Activated naive CD4-positive, alpha-beta T cell treated with anti-CD3 and anti-CD28 coated beads, Interleukin-2, amount 10 ng/mL, durations not matched to agents 7 days and 5 days (primary cell): ENCODE measurements around the gene DNASE1.
A peak's percentile ranks its signal among the peaks of the same experiment; 100 is the strongest.

Experiments
- CTCF ChIA-PET: fragments of 350-600 bp; sonication (Branson Sonifier 250); formaldehyde crosslinking; loops from one replicate; lab custom pipeline; 2021; ENCODE audit warnings: antibody characterized with exemption; lab: Charles Lee
- DNase-seq: peaks from one replicate; pipeline ENCODE4 v3.0.0-alpha.2; 2020
- H3K27ac Mint-ChIP-seq: one replicate; pipeline ENCODE4 v1.8.0; 2021; ENCODE audit warnings: mild to moderate bottlenecking, moderate library complexity, mixed read lengths
- H3K27me3 Mint-ChIP-seq: one replicate; pipeline ENCODE4 v1.8.0; 2021; ENCODE audit warnings: mild to moderate bottlenecking, mixed read lengths
- H3K36me3 Mint-ChIP-seq: one replicate; pipeline ENCODE4 v1.8.0; 2021; ENCODE audit warnings: mixed read lengths
- H3K4me1 Mint-ChIP-seq: one replicate; pipeline ENCODE4 v1.8.0; 2021; ENCODE audit warnings: mixed read lengths
- H3K4me3 Mint-ChIP-seq: one replicate; pipeline ENCODE4 v1.8.0; 2021; ENCODE audit warnings: mild to moderate bottlenecking, moderate library complexity, mixed read lengths
- H3K9me3 Mint-ChIP-seq: one replicate; pipeline ENCODE4 v1.8.0; 2021; ENCODE audit warnings: mixed read lengths

DNASE1 gene

DNA sequence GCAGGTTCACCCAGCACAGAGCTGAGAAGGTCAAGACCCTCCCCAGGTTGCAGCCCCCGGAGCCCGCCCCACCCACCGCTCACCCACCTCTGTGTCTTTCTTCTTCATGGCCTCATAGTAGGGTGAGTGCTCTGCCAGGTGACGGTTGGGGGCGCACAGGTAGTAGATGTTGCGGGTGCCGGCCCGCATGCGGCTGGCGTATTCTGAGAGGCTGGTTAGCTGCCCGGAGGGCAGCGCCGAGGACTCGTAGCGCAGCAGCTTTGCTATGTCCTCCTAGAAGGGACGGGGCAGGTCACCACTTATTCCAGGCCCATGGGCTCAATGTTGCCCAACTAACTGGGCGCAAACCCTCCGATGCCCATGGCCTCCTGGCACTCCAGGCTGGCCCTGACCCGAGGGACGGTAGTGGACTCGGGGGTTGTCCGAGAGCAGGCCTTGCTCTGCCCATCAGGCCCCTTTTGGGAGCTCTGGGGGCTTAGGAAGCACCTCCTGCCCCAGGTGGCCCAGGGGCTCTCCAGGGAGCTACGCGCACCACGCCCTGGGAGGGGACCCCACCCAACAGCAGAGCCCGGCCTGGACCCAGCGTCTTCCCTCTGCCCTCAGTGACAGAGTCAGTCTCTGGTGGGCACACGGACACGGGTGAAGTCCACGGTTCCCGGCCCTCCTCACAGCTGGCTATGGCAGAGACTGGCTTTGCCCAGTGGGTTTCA, 9.9 kb downstream of the DNASE1 start:
- H3K27ac Mint-ChIP-seq, result peak overlapping the region; percentile 81
- peaks cover 51% of the 10 kb centered on the region for H3K36me3 Mint-ChIP-seq
- H3K4me1 Mint-ChIP-seq, result peaks cover 38% of the 10 kb centered on the region
- H3K27me3 Mint-ChIP-seq, result no peaks in the 10 kb centered on the region
- no peaks in the 10 kb centered on the region for H3K9me3 Mint-ChIP-seq
- CTCF ChIA-PET, result interaction anchor here (0.7 to 0.9 kb wide), 2 partner anchors 8 to 11 kb away, joined by 3 to 4 read pairs; no protein-coding TSS in a partner anchor
- DNase-seq, result no peak
- no peak overlapping the region for H3K4me3 Mint-ChIP-seq

GRCh38 chr16:3665508-3665907, 11.0 kb downstream of the DNASE1 start:
- Mint-ChIP-seq H3K9me3 (no peaks in the 10 kb centered on the region), H3K4me1 (peaks cover 33% of the 10 kb centered on the region), H3K4me3 (no peak overlapping the region), H3K27ac (peak overlapping the region; percentile 81), H3K27me3 (no peaks in the 10 kb centered on the region), H3K36me3 (peaks cover 49% of the 10 kb centered on the region)
- CTCF ChIA-PET, result no interaction called here
- peak; percentile 67 for DNase-seq

- no peaks in the 10 kb centered on the region for H3K27me3 Mint-ChIP-seq
- peaks cover 41% of the 10 kb centered on the region for H3K36me3 Mint-ChIP-seq
- H3K9me3 Mint-ChIP-seq, result no peaks in the 10 kb centered on the region
- H3K4me1 Mint-ChIP-seq, result peaks cover 38% of the 10 kb centered on the region
- H3K27ac Mint-ChIP-seq, result peak overlapping the region; percentile 37
- DNase-seq, result no peak
- CTCF ChIA-PET, result no interaction called here
- H3K4me3 Mint-ChIP-seq, result no peak overlapping the region
Observed at GRCh38 chr16:3668626-3669025, 14.1 kb downstream of the DNASE1 start.

GRCh38 chr16:3669082-3669481, 14.6 kb downstream of the DNASE1 start:
- Mint-ChIP-seq H3K36me3 (peaks cover 41% of the 10 kb centered on the region), H3K27ac (peak overlapping the region; percentile 37)

GRCh38 chr16:3670711-3671110, 16.2 kb downstream of the DNASE1 start:
- Mint-ChIP-seq H3K36me3 (peaks cover 42% of the 10 kb centered on the region), H3K4me1 (peaks cover 26% of the 10 kb centered on the region), H3K27me3 (no peaks in the 10 kb centered on the region), H3K27ac (peak overlapping the region; percentile 28), H3K4me3 (no peak overlapping the region), H3K9me3 (no peaks in the 10 kb centered on the region)
- CTCF ChIA-PET, result no interaction called here
- DNase-seq, result no peak

More at GRCh38 chr16:3669082-3669481, 14.6 kb downstream of the DNASE1 start:
- peaks cover 38% of the 10 kb centered on the region for H3K4me1 Mint-ChIP-seq
- no peaks in the 10 kb centered on the region for H3K27me3 Mint-ChIP-seq
- no peak for DNase-seq
- H3K4me3 Mint-ChIP-seq, result no peak overlapping the region
- CTCF ChIA-PET, result no interaction called here
- H3K9me3 Mint-ChIP-seq, result no peaks in the 10 kb centered on the region

DNA sequence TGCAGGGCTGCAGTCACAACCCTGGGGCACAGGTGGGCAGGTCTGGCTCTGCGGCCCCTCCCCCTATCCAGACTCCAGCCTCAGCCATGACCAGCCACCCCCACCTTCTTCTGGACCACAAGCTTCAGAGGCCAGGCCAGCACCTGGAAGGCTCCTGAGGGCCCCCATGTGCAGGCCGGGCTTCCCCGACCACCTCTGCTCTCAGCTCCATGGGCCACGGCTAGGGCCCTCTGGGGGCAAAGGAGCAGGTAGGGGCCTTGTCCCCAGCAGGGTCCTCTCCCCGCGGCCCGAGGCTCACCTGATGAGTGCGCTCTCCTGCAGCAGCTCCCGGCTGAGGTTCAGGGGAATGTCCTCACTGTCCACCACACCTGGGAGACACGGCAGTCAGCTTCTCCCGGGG, 16.9 kb downstream of the DNASE1 start:
- CTCF ChIA-PET, result no interaction called here
- Mint-ChIP-seq H3K27ac (peak overlapping the region; percentile 49), H3K4me1 (peaks cover 19% of the 10 kb centered on the region), H3K9me3 (no peaks in the 10 kb centered on the region), H3K36me3 (peaks cover 40% of the 10 kb centered on the region), H3K27me3 (no peaks in the 10 kb centered on the region), H3K4me3 (no peak overlapping the region)
- no peak for DNase-seq

DNA sequence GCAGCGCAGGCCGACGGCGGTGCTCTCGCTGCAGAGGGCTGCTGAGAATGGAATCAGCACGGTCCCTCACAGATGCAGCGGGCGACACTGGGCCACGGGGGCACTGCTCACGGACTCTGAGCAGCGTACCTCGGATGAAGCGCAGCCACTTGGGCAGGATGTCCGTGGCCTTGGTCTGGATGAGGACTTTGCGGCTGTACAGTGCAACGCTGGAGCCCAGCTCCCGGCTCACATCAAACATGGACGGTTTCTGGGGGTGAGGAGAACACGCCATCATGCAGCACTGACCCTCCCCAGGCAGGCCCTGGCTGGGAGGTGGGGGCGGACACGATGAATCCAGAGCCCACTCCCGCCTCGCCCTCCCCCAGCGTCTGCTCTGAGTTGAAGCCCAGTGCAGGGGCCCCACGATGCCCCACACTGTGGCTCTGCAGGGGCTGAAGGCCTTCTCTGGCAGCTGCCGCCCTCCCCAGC, 18.1 kb downstream of the DNASE1 start:
- Mint-ChIP-seq H3K9me3 (no peaks in the 10 kb centered on the region), H3K4me3 (no peak overlapping the region), H3K36me3 (peaks cover 39% of the 10 kb centered on the region), H3K27ac (no peak overlapping the region), H3K4me1 (peaks cover 15% of the 10 kb centered on the region), H3K27me3 (no peaks in the 10 kb centered on the region)
- CTCF ChIA-PET, result interaction anchor here (1.6 kb wide), 1 partner anchor 18 kb away, joined by 3 read pairs; no protein-coding TSS in a partner anchor
- DNase-seq, result no peak

DNA sequence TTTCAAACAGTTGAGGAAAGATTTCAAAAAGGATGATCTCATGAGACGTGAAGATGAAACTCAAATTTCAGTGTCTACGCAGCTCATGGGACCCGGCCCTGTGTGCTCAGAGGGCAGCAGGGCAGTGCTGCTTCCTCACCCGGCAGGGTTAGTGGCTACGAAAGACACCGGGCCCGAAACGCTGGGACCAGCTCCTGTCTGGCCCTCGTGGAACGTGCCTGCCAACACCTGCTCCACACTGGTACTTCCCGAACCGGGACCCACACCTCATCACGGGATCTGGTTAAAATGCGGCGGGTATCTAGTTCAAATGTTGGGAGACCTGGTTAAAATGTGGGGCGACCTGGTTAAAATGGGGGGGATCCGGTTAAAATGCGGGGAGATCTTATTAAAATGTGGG, 18.7 kb downstream of the DNASE1 start:
- CTCF ChIA-PET, result interaction anchor here (1.6 kb wide), 1 partner anchor 17 kb away, joined by 3 read pairs; no protein-coding TSS in a partner anchor
- no peak for DNase-seq
- no peak overlapping the region for H3K27ac Mint-ChIP-seq
- no peaks in the 10 kb centered on the region for H3K9me3 Mint-ChIP-seq
- H3K36me3 Mint-ChIP-seq, result peaks cover 39% of the 10 kb centered on the region
- H3K27me3 Mint-ChIP-seq, result no peaks in the 10 kb centered on the region
- no peak overlapping the region for H3K4me3 Mint-ChIP-seq
- peaks cover 15% of the 10 kb centered on the region for H3K4me1 Mint-ChIP-seq

GRCh38 chr16:3673676-3674377, 19.3 kb downstream of the DNASE1 start:
- Mint-ChIP-seq H3K27me3 (no peaks in the 10 kb centered on the region), H3K27ac (no peak overlapping the region)
- DNase-seq, result no peak

GRCh38 chr16:3674513-3675295, 20.2 kb downstream of the DNASE1 start:
- Mint-ChIP-seq H3K27me3 (no peaks in the 10 kb centered on the region), H3K4me3 (no peak overlapping the region), H3K27ac (no peak overlapping the region), H3K9me3 (no peaks in the 10 kb centered on the region), H3K36me3 (peaks cover 38% of the 10 kb centered on the region), H3K4me1 (peaks cover 5% of the 10 kb centered on the region)
- CTCF ChIA-PET, result no interaction called here
- no peak for DNase-seq

More at GRCh38 chr16:3673676-3674377, 19.3 kb downstream of the DNASE1 start:
- Mint-ChIP-seq H3K4me1 (peaks cover 11% of the 10 kb centered on the region), H3K36me3 (peaks cover 38% of the 10 kb centered on the region), H3K4me3 (no peak overlapping the region), H3K9me3 (no peaks in the 10 kb centered on the region)
- CTCF ChIA-PET, result no interaction called here

GRCh38 chr16:3675601-3676130, 21.2 kb downstream of the DNASE1 start:
- Mint-ChIP-seq H3K4me3 (no peak overlapping the region), H3K36me3 (peaks cover 34% of the 10 kb centered on the region), H3K4me1 (peaks cover 3% of the 10 kb centered on the region), H3K27ac (no peak overlapping the region), H3K9me3 (no peaks in the 10 kb centered on the region), H3K27me3 (no peaks in the 10 kb centered on the region)
- CTCF ChIA-PET, result no interaction called here
- DNase-seq, result no peak

DNA sequence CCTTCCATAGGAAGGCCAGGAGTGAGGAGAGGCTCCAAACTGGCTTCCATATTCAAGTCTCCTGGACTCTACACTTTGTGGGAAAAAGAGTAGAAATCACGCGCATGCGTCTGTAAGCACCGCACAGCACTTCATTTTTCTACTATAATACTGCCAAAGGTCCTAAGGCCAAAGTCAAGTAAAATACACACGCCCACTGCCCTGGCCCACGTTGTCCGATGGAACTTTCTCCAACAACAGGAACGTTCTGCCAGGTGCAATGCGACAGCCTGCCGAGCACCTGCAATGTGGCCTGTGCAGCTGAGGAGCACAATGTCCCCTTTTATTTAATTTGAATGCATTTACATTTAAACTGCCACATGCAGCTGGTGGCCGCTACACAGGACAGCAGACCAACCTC, 23.5 kb downstream of the DNASE1 start:
- CTCF ChIA-PET, result no interaction called here
- Mint-ChIP-seq H3K4me3 (no peak overlapping the region), H3K4me1 (no peaks in the 10 kb centered on the region), H3K27ac (no peak overlapping the region), H3K9me3 (no peaks in the 10 kb centered on the region), H3K36me3 (peaks cover 41% of the 10 kb centered on the region), H3K27me3 (no peaks in the 10 kb centered on the region)
- DNase-seq, result no peak

DNA sequence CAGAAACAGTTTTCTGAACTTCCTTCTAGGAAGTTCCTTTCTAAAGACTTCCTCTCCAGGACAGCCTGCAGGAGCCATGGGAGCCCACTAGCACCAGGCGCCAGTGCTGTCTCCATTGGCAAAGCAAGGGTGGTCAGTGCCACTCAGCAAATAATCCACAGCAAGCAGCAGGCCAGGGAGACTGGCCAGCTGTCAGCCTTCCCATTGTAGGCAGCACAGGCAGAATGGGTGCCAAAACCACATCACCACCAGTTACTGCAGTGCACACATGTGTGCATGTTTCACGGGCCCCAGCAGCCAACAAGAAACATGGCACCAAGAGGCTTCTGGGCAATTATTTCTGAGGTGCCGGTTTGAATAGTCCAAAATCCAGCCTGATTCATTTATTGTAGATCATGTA, 26.7 kb downstream of the DNASE1 start:
- H3K27me3 Mint-ChIP-seq, result no peaks in the 10 kb centered on the region
- CTCF ChIA-PET, result no interaction called here
- peak overlapping the region; percentile 45 for H3K27ac Mint-ChIP-seq
- no peak overlapping the region for H3K4me3 Mint-ChIP-seq
- no peaks in the 10 kb centered on the region for H3K4me1 Mint-ChIP-seq
- H3K36me3 Mint-ChIP-seq, result peaks cover 37% of the 10 kb centered on the region
- H3K9me3 Mint-ChIP-seq, result no peaks in the 10 kb centered on the region
- DNase-seq, result no peak

- Mint-ChIP-seq H3K27ac (no peak overlapping the region), H3K27me3 (no peaks in the 10 kb centered on the region), H3K9me3 (no peaks in the 10 kb centered on the region), H3K36me3 (peaks cover 33% of the 10 kb centered on the region), H3K4me1 (peaks cover 13% of the 10 kb centered on the region), H3K4me3 (no peak overlapping the region)
- CTCF ChIA-PET, result interaction anchor here (0.6 kb wide), 1 partner anchor 200 kb away, joined by 3 read pairs; no protein-coding TSS in a partner anchor
- no peak for DNase-seq
Observed at GRCh38 chr16:3687021-3687420, 32.5 kb downstream of the DNASE1 start.
